H1 (cell line): Measurements from ENCODE around the gene CXCL10. TPM values are rescaled to one million over a fixed set of nuclear protein-coding genes. Genes with fewer than 3 reads are reported as not detected.

Experiments used
- CTCF ChIA-PET: fragments of 300-600 bp; sonication (Branson Sonifier 250); formaldehyde crosslinking; loops from one replicate; lab custom pipeline; 2021; ENCODE audit not compliant: partially characterized antibody; lab: Charles Lee
- POLR2A ChIA-PET: fragments of 300-600 bp; sonication (Branson Sonifier 250); formaldehyde crosslinking; loops from one replicate; lab custom pipeline; 2021; ENCODE audit warnings: inconsistent platforms; ENCODE audit not compliant: partially characterized antibody; lab: Charles Lee
- DNase-seq, 2 experiments: peaks; one replicate each; pipeline versions ENCODE4 v3.0.0 to v3.0.0-alpha.2; 2010 to 2022; ENCODE audit warnings: low spot score in 2 of 2, low read depth in 1 of 2, mixed read lengths in 1 of 2
- FAIRE-seq: peaks from 2 replicates; lab custom pipeline; 2011; peaks lifted over from hg19 to GRCh38; lab: Jason Lieb, UNC
- H2AFZ ChIP-seq: 2 replicates; pipeline ENCODE4 v1.8.1; 2012; ENCODE audit warnings: low read length, inconsistent platforms
- H2AK5ac ChIP-seq: 2 replicates; pipeline ENCODE4 v1.6.1; 2013; ENCODE audit warnings: low read depth, low read length
- H2BK120ac ChIP-seq: replicated peaks from 2 replicates; pipeline ENCODE3; 2013; ENCODE audit warnings: low read depth, low read length, inconsistent platforms
- H2BK12ac ChIP-seq: 2 replicates; pipeline ENCODE4 v1.6.1; 2013; ENCODE audit warnings: low read depth, low read length
- H2BK15ac ChIP-seq: 2 replicates; pipeline ENCODE4 v1.6.1; 2013; ENCODE audit warnings: low read length
- H2BK20ac ChIP-seq: 2 replicates; pipeline ENCODE4 v1.6.1; 2013; ENCODE audit warnings: low read length
- H2BK5ac ChIP-seq: 2 replicates; pipeline ENCODE4 v1.6.1; 2013; ENCODE audit warnings: low read depth, low read length
- H3K14ac ChIP-seq: 2 replicates; pipeline ENCODE4 v1.6.1; 2013; ENCODE audit warnings: inconsistent platforms; ENCODE audit not compliant: insufficient read length
- H3K18ac ChIP-seq: 2 replicates; pipeline ENCODE4 v1.6.1; 2013; ENCODE audit warnings: low read length; ENCODE audit errors: extremely low read depth
- H3K23ac ChIP-seq: 2 replicates; pipeline ENCODE4 v1.6.1; 2013; ENCODE audit warnings: inconsistent platforms; ENCODE audit not compliant: insufficient read length
- H3K23me2 ChIP-seq: 2 replicates; pipeline ENCODE4 v1.6.1; 2013; ENCODE audit warnings: low read depth, low read length
- H3K27ac ChIP-seq: 2 replicates; pipeline ENCODE4 v1.6.1; 2011; ENCODE audit warnings: low read depth, low read length, inconsistent platforms
- H3K27me3 ChIP-seq, 4 experiments: replicated peaks in 1 of 4; 1 replicate in 1 of 4; 2 replicates in 3 of 4; pipeline versions ENCODE4 v1.6.1 to v1.8.1; 2011 to 2013; ENCODE audit warnings: low read length in 3 of 4, mild to moderate bottlenecking in 3 of 4, inconsistent platforms in 2 of 4, mixed read lengths in 2 of 4, moderate library complexity in 1 of 4; ENCODE audit not compliant: control insufficient read depth in 3 of 4, insufficient read depth in 3 of 4; ENCODE audit errors: extremely low read depth in 1 of 4
- H3K36me3 ChIP-seq, 4 experiments: 2 replicates each; pipeline versions ENCODE4 v1.6.1 to v1.8.1; 2011 to 2013; ENCODE audit warnings: mild to moderate bottlenecking in 4 of 4, low read length in 3 of 4, moderate library complexity in 2 of 4, control low read depth in 1 of 4, inconsistent platforms in 1 of 4; ENCODE audit not compliant: insufficient read depth in 4 of 4, control insufficient read depth in 2 of 4
- H3K4ac ChIP-seq: replicated peaks from 2 replicates; pipeline ENCODE3; 2013; ENCODE audit warnings: low read length, low read depth, mixed read lengths, inconsistent platforms; ENCODE audit not compliant: insufficient read length
- H3K4me1 ChIP-seq, 4 experiments: replicated peaks in 1 of 4; 1 replicate in 1 of 4; 2 replicates in 3 of 4; pipeline versions ENCODE4 v1.6.1 to v1.8.1; 2011 to 2013; ENCODE audit warnings: low read length in 3 of 4, inconsistent platforms in 2 of 4, mixed read lengths in 1 of 4; ENCODE audit not compliant: insufficient read depth in 4 of 4, control insufficient read depth in 3 of 4
- H3K4me2 ChIP-seq, 2 experiments: 2 replicates each; pipeline versions ENCODE4 v1.6.1 to v1.8.1; 2011 to 2013; ENCODE audit warnings: low read depth in 2 of 2, low read length in 2 of 2, control low read depth in 1 of 2, inconsistent platforms in 1 of 2, mild to moderate bottlenecking in 1 of 2; ENCODE audit not compliant: insufficient read depth in 1 of 2
- H3K4me3 ChIP-seq, 4 experiments: fragments of 200-600, 300-600 bp in 1 of 4; sonication (generic), shearing (Covaris generic), sonication (Bioruptor Twin) in 1 of 4; 2 replicates each; pipeline versions ENCODE4 v1.5.1 to v1.8.1; 2011 to 2016; ENCODE audit warnings: low read length in 4 of 4, low read depth in 3 of 4, control low read depth in 2 of 4, inconsistent platforms in 2 of 4, mild to moderate bottlenecking in 2 of 4, mixed read lengths in 1 of 4, moderate library complexity in 1 of 4; ENCODE audit not compliant: insufficient read depth in 2 of 4; ENCODE audit errors: extremely low read depth in 1 of 4
- H3K56ac ChIP-seq: replicated peaks from 2 replicates; pipeline ENCODE3; 2013; ENCODE audit warnings: low read depth, mild to moderate bottlenecking, mixed read lengths, low read length, inconsistent platforms; ENCODE audit not compliant: insufficient read length
- H3K79me1 ChIP-seq: 2 replicates; pipeline ENCODE4 v1.6.1; 2013; ENCODE audit warnings: low read depth, low read length, control low read depth
- H3K79me2 ChIP-seq, 2 experiments: 2 replicates each; pipeline versions ENCODE4 v1.6.1 to v1.8.1; 2012 to 2013; ENCODE audit warnings: low read length in 2 of 2, mild to moderate bottlenecking in 2 of 2, inconsistent platforms in 1 of 2; ENCODE audit not compliant: insufficient read depth in 2 of 2, control insufficient read depth in 1 of 2
- H3K9ac ChIP-seq, 4 experiments: replicated peaks in 1 of 4; 1 replicate in 1 of 4; 2 replicates in 3 of 4; pipeline versions ENCODE4 v1.6.1 to v1.8.1; 2011 to 2013; ENCODE audit warnings: low read depth in 3 of 4, low read length in 3 of 4, control low read depth in 2 of 4, mild to moderate bottlenecking in 2 of 4, moderate library complexity in 2 of 4, inconsistent platforms in 1 of 4; ENCODE audit errors: extremely low read depth in 1 of 4
- H3K9me3 ChIP-seq, 2 experiments: 2 replicates each; pipeline versions ENCODE4 v1.6.1 to v1.8.1; 2012 to 2013; ENCODE audit warnings: mild to moderate bottlenecking in 2 of 2, moderate library complexity in 2 of 2, control low read depth in 1 of 2, inconsistent platforms in 1 of 2, low read depth in 1 of 2, low read length in 1 of 2, mixed read lengths in 1 of 2; ENCODE audit not compliant: insufficient read depth in 2 of 2
- H4K20me1 ChIP-seq, 2 experiments: replicated peaks in 1 of 2; 2 replicates each; pipeline versions ENCODE3 to v1.8.1; 2011 to 2013; ENCODE audit warnings: inconsistent platforms in 2 of 2, low read length in 2 of 2, mild to moderate bottlenecking in 1 of 2; ENCODE audit not compliant: insufficient read depth in 2 of 2, control insufficient read depth in 1 of 2
- H4K5ac ChIP-seq: 2 replicates; pipeline ENCODE4 v1.6.1; 2013; ENCODE audit warnings: low read length, low read depth, mixed read lengths, inconsistent platforms; ENCODE audit not compliant: insufficient read length
- H4K8ac ChIP-seq: 2 replicates; pipeline ENCODE4 v1.8.0; 2013; ENCODE audit warnings: mild to moderate bottlenecking, moderate library complexity, low read length, inconsistent platforms; ENCODE audit not compliant: insufficient read depth; ENCODE audit errors: extremely low read depth
- H4K91ac ChIP-seq: replicated peaks from 2 replicates; pipeline ENCODE3; 2013; ENCODE audit warnings: low read length, mixed read lengths, inconsistent platforms; ENCODE audit not compliant: insufficient read length
- GABPA ChIP-seq: IDR thresholded peaks from 2 replicates; pipeline ENCODE4 v1.6.1; 2011; ENCODE audit warnings: mild to moderate bottlenecking, low read length, moderate library complexity, borderline replicate concordance; ENCODE audit not compliant: insufficient read depth
- WGBS, 2 experiments: shearing (Covaris generic) in 1 of 2; methylation state at CpG; one replicate each; pipeline versions ENCODE4 v1.1.6 to v1.1.7; 2013 to 2015; ENCODE audit warnings: low lambda C conversion rate in 2 of 2, mixed read lengths in 2 of 2, inconsistent platforms in 1 of 2, low coverage in 1 of 2, missing lambda C conversion rate in 1 of 2; ENCODE audit not compliant: insufficient replicate concordance in 2 of 2, insufficient coverage in 1 of 2, insufficient read length in 1 of 2; ENCODE audit errors: extremely low coverage in 1 of 2, missing lambda C conversion rate in 1 of 2; 5-methylcytosine and 5-hydroxymethylcytosine counted together
- polyA plus RNA-seq, 7 experiments: library from polyadenylated mRNA; depleted of rRNA in 3 of 7; stranded (reverse) in 5 of 7; unstranded in 2 of 7; fragments of >200 nt in 5 of 7; fragments of 200-250 nt in 2 of 7; gene quantifications; 1 replicate in 5 of 7; 2 replicates in 1 of 7; 4 replicates in 1 of 7; pipeline versions ENCODE4 v1.2.1 to v1.2.3, GENCODE V29; 2011 to 2013; ENCODE audit warnings: missing spikeins in 2 of 7, mixed read lengths in 2 of 7
- total RNA-seq: library from RNA; stranded (reverse); fragmentation: NEBNext Ultra II Directional; extraction: Animal tissue kit (Norgen Biotek cat#: 25700); gene quantifications from 2 replicates; pipeline ENCODE4 v1.2.1, GENCODE V29; 2021

The CXCL10 gene
- total and polyA plus RNA-seq, 2 of the 8 experiments (the other 6 are each of a cell fraction or from before 2014, with no cell fraction given) = not detected

DNA sequence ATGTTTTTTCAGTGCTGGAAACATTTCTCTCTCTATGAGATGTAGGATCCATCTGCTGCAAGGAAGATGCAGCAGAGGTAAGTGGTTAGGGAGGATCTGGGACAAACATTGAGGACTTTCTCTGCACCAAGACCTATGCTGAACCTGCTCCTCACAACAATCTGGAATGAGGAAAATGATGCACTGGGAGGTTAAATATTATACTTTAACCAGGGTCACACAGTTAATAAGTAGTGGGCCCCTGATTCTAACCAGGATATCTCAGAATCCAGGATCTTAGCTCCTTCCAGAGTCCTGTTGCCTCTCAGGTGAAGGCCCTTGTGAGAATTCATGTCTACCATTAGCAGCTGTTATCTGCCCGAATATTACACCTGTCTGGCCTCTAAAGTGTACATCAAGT is 23.0 kb downstream of the CXCL10 start:
- Histone ChIP-seq H2BK20ac (no peak overlapping the region), H3K56ac (no peak overlapping the region), H2BK5ac (no peak overlapping the region), H3K14ac (no peak overlapping the region), H3K4me2 (no peak overlapping the region), H3K4ac (no peak overlapping the region), H3K27ac (no peak overlapping the region), H3K79me1 (no peaks in the 10 kb centered on the region), H2AFZ (no peak overlapping the region), H4K20me1 (no peaks in the 10 kb centered on the region), H3K18ac (no peak overlapping the region), H2BK15ac (no peak overlapping the region), H3K36me3 (no peaks in the 10 kb centered on the region), H2BK12ac (no peak overlapping the region), H4K91ac (no peak overlapping the region), H4K8ac (no peak overlapping the region), H3K9me3 (no peaks in the 10 kb centered on the region), H3K23me2 (no peaks in the 10 kb centered on the region), H3K4me3 (no peak overlapping the region), H3K27me3 (no peaks in the 10 kb centered on the region), H3K4me1 (no peaks in the 10 kb centered on the region), H4K5ac (no peak overlapping the region), H3K9ac (no peak overlapping the region), H2AK5ac (no peak overlapping the region), H3K23ac (no peak overlapping the region), H3K79me2 (no peaks in the 10 kb centered on the region), H2BK120ac (no peak overlapping the region)
- ChIA-PET POLR2A (no interaction called here), CTCF (interaction anchor here (0.6 to 2.8 kb wide), 4 partner anchors 66 to 1232 kb away, joined by 3 to 13 read pairs (median 4); no protein-coding TSS in a partner anchor)
- FAIRE-seq (no peak), DNase-seq (no peak)
- 81% methylated on average over 1 of the region's 1 CpG; no CpG with 5 or more reads in 1 of the 2 experiments for WGBS, 2 experiments
- no peak for TF ChIP-seq GABPA
